ENCODE results near the gene IRX6.

DNA sequence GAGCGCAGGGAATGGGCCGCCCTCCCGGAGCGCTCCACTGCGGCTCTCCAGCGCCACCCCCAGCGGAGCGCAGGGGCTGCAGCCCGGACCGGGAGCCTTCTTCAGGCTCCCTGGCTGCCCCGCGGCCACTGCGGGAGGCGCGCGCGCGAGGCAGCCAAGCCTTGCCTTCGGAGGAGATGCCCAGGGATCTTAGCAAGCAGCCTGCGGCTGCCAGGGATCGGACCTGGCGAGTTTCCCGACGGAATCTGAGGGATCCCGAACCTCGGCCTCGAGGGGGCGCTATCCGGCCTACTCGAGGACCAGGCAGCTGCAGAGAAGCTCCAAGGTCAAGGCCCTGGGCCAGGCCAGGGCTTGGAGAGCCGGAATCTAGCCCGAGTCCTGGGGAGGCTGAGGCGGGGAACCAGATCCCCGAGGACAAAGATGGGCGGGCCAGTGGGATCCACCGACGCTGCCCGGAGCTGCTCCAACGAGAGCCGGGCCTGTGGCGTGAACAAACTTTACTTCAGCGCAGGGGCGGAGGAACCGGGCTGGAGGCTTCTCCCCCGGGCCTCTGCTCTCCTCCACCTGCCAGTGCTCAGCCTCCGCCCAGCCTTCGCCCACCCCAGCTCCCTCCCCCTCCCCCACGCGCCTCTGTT is at the start of gene IRX6:
- TF ChIP-seq CTCF (IDR thresholded peaks at IDR 0.05), result no peak
- TF ChIP-seq POLR2A (IDR thresholded peaks at IDR 0.05; ENCODE audit: low read depth), result no peak

Data from esophagus muscularis mucosa (tissue), 3 donors.